ENCODE data around the gene ELOF1.
A peak's percentile ranks its signal among the peaks of the same experiment; 100 is the strongest.

Gene ELOF1

DNA sequence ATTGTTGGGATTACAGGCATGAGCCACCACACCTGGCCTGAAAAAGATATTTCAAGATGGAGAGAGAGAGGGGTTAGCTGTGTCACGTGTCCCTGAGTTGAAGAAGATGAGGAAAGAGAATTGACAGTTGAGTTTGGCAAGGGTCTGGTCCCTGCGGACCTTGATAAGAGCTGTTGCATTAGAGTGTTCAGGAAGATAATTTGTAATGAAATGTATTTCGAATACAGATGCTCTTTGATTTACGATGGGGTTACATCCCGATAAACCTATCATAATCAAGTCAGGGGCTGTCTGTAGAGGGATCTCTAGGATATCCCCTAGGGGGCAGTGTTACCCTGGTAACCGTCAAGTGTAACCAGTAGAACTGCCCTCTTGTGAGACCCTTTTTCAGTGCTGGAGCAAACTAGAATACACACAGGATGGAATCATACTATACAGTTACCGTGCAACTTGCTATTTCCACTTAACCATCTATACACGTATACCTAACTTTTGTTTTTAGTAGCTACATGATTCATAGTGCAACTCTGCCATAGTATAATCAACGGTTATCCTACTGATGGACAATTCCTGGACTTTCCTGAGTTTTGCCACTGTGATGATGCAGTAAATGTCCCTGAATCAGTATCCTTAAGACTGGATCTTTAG, 1.5 kb upstream of the ELOF1 start:
- H3K27ac ChIP-seq (ENCODE audit: extremely low read depth, low read depth, low read length) = no peak overlapping the region
- H3K4me1 ChIP-seq (ENCODE audit: control insufficient read depth, insufficient read depth, low read length) = no peaks in the 10 kb centered on the region
- CTCF ChIA-PET = interaction anchor here (0.5 to 1.6 kb wide), 19 partner anchors 9 to 530 kb away, joined by 3 to 9 read pairs (median 3); no protein-coding TSS in a partner anchor
- POLR2A ChIA-PET = no interaction called here
- H3K36me3 ChIP-seq (ENCODE audit: control insufficient read depth in 2 of 2, insufficient read depth in 1 of 2, low read length in 2 of 2) = peaks cover 0 to 13% of the 10 kb centered on the region in 2 experiments; a peak in 2 of 3 replicates
- no peak overlapping the region for H3K4me3 ChIP-seq (ENCODE audit: low read depth, low read length)
- H3K9me3 ChIP-seq (ENCODE audit: control insufficient read depth, insufficient read depth, low read depth, low read length) = no peaks in the 10 kb centered on the region
- TF ChIP-seq ZNF837 (tag by site-specific recombination; IDR thresholded peaks at IDR 0.05) (no peak), ZNF114 (tag by site-specific recombination; IDR thresholded peaks at IDR 0.05) (no peak), ZNF560 (tag by site-specific recombination; IDR thresholded peaks at IDR 0.05; ENCODE audit: borderline replicate concordance) (no peak), TCF7L2 (IDR thresholded peaks at IDR 0.05; ENCODE audit: borderline replicate concordance, low read depth, low read length) (no peak), ZNF654 (tag by site-specific recombination; IDR thresholded peaks at IDR 0.05; ENCODE audit: low read depth) (peak; percentile 82), FEZF1 (tag by site-specific recombination; IDR thresholded peaks at IDR 0.05) (no peak), ZNF202 (tag by site-specific recombination; IDR thresholded peaks at IDR 0.05; ENCODE audit: borderline replicate concordance) (no peak), BCL11B (tag by site-specific recombination; IDR thresholded peaks at IDR 0.05; ENCODE audit: low read depth) (no peak), ZNF549 (tag by site-specific recombination; IDR thresholded peaks at IDR 0.05) (no peak), ZNF510 (tag by site-specific recombination; IDR thresholded peaks at IDR 0.05; ENCODE audit: insufficient replicate concordance) (no peak), ZNF664 (tag by site-specific recombination; IDR thresholded peaks at IDR 0.05) (no peak), ZNF747 (tag by site-specific recombination; IDR thresholded peaks at IDR 0.05) (no peak), ZBTB20 (tag by site-specific recombination; IDR thresholded peaks at IDR 0.05) (peak; percentile 25; the same call in 1 of the 2 replicates), ZNF555 (tag by site-specific recombination; conservative IDR thresholded peaks at IDR 0.05) (no peak), ZNF585B (tag by site-specific recombination; IDR thresholded peaks at IDR 0.05) (no peak), ZNF610 (tag by site-specific recombination; IDR thresholded peaks at IDR 0.05; ENCODE audit: borderline replicate concordance) (no peak), ZNF354C (tag by site-specific recombination; IDR thresholded peaks at IDR 0.05; ENCODE audit: borderline replicate concordance, low read depth) (no peak), MYNN (tag by site-specific recombination; IDR thresholded peaks at IDR 0.05; ENCODE audit: borderline replicate concordance) (no peak), ZNF830 (tag by site-specific recombination; IDR thresholded peaks at IDR 0.05; ENCODE audit: low read depth) (no peak), ZEB2 (tag by site-specific recombination; IDR thresholded peaks at IDR 0.05) (peak; percentile 58; the same call in 1 of the 2 replicates), GFI1B (tag by site-specific recombination; IDR thresholded peaks at IDR 0.05) (no peak), SCRT1 (tag by site-specific recombination; IDR thresholded peaks at IDR 0.05; ENCODE audit: borderline replicate concordance) (no peak)
- TF ChIP-seq, protein P1, sequence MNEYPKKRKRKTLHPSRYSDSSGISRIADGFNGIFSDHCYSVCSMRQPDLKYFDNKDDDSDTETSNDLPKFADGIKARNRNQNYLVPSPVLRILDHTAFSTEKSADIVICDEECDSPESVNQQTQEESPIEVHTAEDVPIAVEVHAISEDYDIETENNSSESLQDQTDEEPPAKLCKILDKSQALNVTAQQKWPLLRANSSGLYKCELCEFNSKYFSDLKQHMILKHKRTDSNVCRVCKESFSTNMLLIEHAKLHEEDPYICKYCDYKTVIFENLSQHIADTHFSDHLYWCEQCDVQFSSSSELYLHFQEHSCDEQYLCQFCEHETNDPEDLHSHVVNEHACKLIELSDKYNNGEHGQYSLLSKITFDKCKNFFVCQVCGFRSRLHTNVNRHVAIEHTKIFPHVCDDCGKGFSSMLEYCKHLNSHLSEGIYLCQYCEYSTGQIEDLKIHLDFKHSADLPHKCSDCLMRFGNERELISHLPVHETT (tag by site-specific recombination; IDR thresholded peaks at IDR 0.05) = no peak
- TF ChIP-seq, protein P2, sequence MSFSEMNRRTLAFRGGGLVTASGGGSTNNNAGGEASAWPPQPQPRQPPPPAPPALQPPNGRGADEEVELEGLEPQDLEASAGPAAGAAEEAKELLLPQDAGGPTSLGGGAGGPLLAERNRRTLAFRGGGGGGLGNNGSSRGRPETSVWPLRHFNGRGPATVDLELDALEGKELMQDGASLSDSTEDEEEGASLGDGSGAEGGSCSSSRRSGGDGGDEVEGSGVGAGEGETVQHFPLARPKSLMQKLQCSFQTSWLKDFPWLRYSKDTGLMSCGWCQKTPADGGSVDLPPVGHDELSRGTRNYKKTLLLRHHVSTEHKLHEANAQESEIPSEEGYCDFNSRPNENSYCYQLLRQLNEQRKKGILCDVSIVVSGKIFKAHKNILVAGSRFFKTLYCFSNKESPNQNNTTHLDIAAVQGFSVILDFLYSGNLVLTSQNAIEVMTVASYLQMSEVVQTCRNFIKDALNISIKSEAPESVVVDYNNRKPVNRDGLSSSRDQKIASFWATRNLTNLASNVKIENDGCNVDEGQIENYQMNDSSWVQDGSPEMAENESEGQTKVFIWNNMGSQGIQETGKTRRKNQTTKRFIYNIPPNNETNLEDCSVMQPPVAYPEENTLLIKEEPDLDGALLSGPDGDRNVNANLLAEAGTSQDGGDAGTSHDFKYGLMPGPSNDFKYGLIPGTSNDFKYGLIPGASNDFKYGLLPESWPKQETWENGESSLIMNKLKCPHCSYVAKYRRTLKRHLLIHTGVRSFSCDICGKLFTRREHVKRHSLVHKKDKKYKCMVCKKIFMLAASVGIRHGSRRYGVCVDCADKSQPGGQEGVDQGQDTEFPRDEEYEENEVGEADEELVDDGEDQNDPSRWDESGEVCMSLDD (tag by site-specific recombination; IDR thresholded peaks at IDR 0.05) = no peak
- TF ChIP-seq, protein P3, sequence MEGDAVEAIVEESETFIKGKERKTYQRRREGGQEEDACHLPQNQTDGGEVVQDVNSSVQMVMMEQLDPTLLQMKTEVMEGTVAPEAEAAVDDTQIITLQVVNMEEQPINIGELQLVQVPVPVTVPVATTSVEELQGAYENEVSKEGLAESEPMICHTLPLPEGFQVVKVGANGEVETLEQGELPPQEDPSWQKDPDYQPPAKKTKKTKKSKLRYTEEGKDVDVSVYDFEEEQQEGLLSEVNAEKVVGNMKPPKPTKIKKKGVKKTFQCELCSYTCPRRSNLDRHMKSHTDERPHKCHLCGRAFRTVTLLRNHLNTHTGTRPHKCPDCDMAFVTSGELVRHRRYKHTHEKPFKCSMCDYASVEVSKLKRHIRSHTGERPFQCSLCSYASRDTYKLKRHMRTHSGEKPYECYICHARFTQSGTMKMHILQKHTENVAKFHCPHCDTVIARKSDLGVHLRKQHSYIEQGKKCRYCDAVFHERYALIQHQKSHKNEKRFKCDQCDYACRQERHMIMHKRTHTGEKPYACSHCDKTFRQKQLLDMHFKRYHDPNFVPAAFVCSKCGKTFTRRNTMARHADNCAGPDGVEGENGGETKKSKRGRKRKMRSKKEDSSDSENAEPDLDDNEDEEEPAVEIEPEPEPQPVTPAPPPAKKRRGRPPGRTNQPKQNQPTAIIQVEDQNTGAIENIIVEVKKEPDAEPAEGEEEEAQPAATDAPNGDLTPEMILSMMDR (tag by site-specific recombination; IDR thresholded peaks at IDR 0.05) = peak; percentile 58; the same call in 1 of the 2 replicates
- TF ChIP-seq, protein P4, sequence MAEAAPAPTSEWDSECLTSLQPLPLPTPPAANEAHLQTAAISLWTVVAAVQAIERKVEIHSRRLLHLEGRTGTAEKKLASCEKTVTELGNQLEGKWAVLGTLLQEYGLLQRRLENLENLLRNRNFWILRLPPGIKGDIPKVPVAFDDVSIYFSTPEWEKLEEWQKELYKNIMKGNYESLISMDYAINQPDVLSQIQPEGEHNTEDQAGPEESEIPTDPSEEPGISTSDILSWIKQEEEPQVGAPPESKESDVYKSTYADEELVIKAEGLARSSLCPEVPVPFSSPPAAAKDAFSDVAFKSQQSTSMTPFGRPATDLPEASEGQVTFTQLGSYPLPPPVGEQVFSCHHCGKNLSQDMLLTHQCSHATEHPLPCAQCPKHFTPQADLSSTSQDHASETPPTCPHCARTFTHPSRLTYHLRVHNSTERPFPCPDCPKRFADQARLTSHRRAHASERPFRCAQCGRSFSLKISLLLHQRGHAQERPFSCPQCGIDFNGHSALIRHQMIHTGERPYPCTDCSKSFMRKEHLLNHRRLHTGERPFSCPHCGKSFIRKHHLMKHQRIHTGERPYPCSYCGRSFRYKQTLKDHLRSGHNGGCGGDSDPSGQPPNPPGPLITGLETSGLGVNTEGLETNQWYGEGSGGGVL (tag by site-specific recombination; IDR thresholded peaks at IDR 0.05) = no peak
- TF ChIP-seq, protein P5, sequence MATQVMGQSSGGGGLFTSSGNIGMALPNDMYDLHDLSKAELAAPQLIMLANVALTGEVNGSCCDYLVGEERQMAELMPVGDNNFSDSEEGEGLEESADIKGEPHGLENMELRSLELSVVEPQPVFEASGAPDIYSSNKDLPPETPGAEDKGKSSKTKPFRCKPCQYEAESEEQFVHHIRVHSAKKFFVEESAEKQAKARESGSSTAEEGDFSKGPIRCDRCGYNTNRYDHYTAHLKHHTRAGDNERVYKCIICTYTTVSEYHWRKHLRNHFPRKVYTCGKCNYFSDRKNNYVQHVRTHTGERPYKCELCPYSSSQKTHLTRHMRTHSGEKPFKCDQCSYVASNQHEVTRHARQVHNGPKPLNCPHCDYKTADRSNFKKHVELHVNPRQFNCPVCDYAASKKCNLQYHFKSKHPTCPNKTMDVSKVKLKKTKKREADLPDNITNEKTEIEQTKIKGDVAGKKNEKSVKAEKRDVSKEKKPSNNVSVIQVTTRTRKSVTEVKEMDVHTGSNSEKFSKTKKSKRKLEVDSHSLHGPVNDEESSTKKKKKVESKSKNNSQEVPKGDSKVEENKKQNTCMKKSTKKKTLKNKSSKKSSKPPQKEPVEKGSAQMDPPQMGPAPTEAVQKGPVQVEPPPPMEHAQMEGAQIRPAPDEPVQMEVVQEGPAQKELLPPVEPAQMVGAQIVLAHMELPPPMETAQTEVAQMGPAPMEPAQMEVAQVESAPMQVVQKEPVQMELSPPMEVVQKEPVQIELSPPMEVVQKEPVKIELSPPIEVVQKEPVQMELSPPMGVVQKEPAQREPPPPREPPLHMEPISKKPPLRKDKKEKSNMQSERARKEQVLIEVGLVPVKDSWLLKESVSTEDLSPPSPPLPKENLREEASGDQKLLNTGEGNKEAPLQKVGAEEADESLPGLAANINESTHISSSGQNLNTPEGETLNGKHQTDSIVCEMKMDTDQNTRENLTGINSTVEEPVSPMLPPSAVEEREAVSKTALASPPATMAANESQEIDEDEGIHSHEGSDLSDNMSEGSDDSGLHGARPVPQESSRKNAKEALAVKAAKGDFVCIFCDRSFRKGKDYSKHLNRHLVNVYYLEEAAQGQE (tag by site-specific recombination; IDR thresholded peaks at IDR 0.05) = no peak
